PC-3 (cell line): ENCODE measurements around the gene BID. TPM values are rescaled to one million over a fixed set of nuclear protein-coding genes. Genes with fewer than 3 reads are reported as not detected.
A peak's percentile ranks its signal among the peaks of the same experiment; 100 is the strongest.

ENCODE experiments used
- ATAC-seq: fragments of 200-7000 bp; cut with Tn5 transposase; 2 replicates; pipeline ENCODE4 v1.9.1; 2020; ENCODE audit warnings: mild to moderate bottlenecking, moderate library complexity
- BruUV-seq: library from RNA; stranded (reverse); fragments of 400-500 nt; replicated peaks from 2 replicates; lab custom pipeline; 2021; lab: Mats Ljungman, UMichigan
- CTCF ChIA-PET: fragments of 300-600 bp; sonication (Branson Sonifier 250); formaldehyde crosslinking; loops from one replicate; lab custom pipeline; 2022; ENCODE audit warnings: antibody characterized with exemption; lab: Charles Lee
- POLR2A ChIA-PET: fragments of 300-600 bp; sonication (Branson Sonifier 250); formaldehyde crosslinking; loops from one replicate; lab custom pipeline; 2022; ENCODE audit warnings: antibody characterized with exemption; ENCODE audit not compliant: unreplicated experiment; lab: Charles Lee
- DNase-seq: peaks from one replicate; pipeline ENCODE4 v3.0.0-alpha.2; 2015
- H2AFZ ChIP-seq: fragments of 300-600 bp; sonication (generic); 2 replicates; pipeline ENCODE4 v1.6.0; 2016; ENCODE audit warnings: antibody characterized with exemption, low read length
- H3F3A ChIP-seq: fragments of 300-600 bp; sonication (generic); one replicate; pipeline ENCODE4 v1.6.0; 2017; ENCODE audit warnings: antibody characterized with exemption, low read length, control low read depth, mild to moderate bottlenecking; ENCODE audit not compliant: unreplicated experiment
- H3K27ac ChIP-seq: fragments of 300-600 bp; sonication (generic); 2 replicates; pipeline ENCODE4 v1.5.1; 2016; ENCODE audit warnings: mild to moderate bottlenecking, low read length
- H3K27me3 ChIP-seq: fragments of 300-600 bp; sonication (generic); 2 replicates; pipeline ENCODE4 v1.6.1; 2016; ENCODE audit warnings: low read length, mixed read lengths
- H3K36me3 ChIP-seq: fragments of 300-600 bp; sonication (generic); 2 replicates; pipeline ENCODE4 v1.6.1; 2016; ENCODE audit warnings: low read depth, mixed run types, low read length, mixed read lengths
- H3K4me1 ChIP-seq: fragments of 300-600 bp; sonication (generic); 2 replicates; pipeline ENCODE4 v1.5.1; 2016; ENCODE audit warnings: low read length; ENCODE audit not compliant: insufficient read depth
- H3K4me2 ChIP-seq: fragments of 300-600 bp; sonication (generic); 2 replicates; pipeline ENCODE4 v1.6.0; 2016; ENCODE audit warnings: low read length
- H3K4me3 ChIP-seq: fragments of 300-600 bp; sonication (generic); 2 replicates; pipeline ENCODE4 v1.5.1; 2016; ENCODE audit warnings: mild to moderate bottlenecking, low read length, mixed read lengths
- H3K79me2 ChIP-seq: fragments of 300-600 bp; sonication (generic); 2 replicates; pipeline ENCODE4 v1.6.1; 2017; ENCODE audit warnings: low read length, mixed read lengths
- H3K9ac ChIP-seq: fragments of 300-600 bp; sonication (generic); 2 replicates; pipeline ENCODE4 v1.6.0; 2016; ENCODE audit warnings: mild to moderate bottlenecking, low read length
- H3K9me2 ChIP-seq: fragments of 300-600 bp; sonication (generic); replicated peaks from 2 replicates; pipeline ENCODE4 v1.6.1; 2016; ENCODE audit warnings: mixed run types, low read length, mixed read lengths
- H3K9me3 ChIP-seq: fragments of 300-600 bp; sonication (generic); 2 replicates; pipeline ENCODE4 v1.6.1; 2016; ENCODE audit warnings: low read length, mixed read lengths
- H4K20me1 ChIP-seq: fragments of 300-600 bp; sonication (generic); 2 replicates; pipeline ENCODE4 v1.6.1; 2016; ENCODE audit warnings: low read length, mixed read lengths
- CTCF ChIP-seq: fragments of 300-600 bp; sonication (generic); conservative IDR thresholded peaks from 2 replicates; pipeline ENCODE4 v1.5.1; 2017; ENCODE audit warnings: antibody characterized with exemption, low read depth, mild to moderate bottlenecking, low read length
- EZH2 ChIP-seq: fragments of 300-600 bp; sonication (generic); IDR thresholded peaks from one replicate; pipeline ENCODE4 v1.6.1; 2017; ENCODE audit warnings: antibody characterized with exemption, mild to moderate bottlenecking, low read length; ENCODE audit not compliant: unreplicated experiment
- EZH2phosphoT487 ChIP-seq: fragments of 300-600 bp; sonication (generic); IDR thresholded peaks from 2 replicates; pipeline ENCODE4 v1.6.1; 2018; ENCODE audit warnings: mild to moderate bottlenecking, antibody characterized with exemption, low read length, borderline replicate concordance
- intact Hi-C: fragments of 100-400 bp; cut with micrococcal nuclease; formaldehyde crosslinking; loops from 2 replicates; pipeline ENCODE4 v1.9.0; 2023
- total RNA-seq: library from RNA; depleted of rRNA; stranded (reverse); fragments of >200 nt; gene quantifications from 2 replicates; pipeline ENCODE4 v1.2.3, GENCODE V29; 2014

The BID gene
- total RNA-seq, 1 experiment from 2014 or later: 123 TPM

- Histone ChIP-seq H4K20me1 (no peaks in the 10 kb centered on the region), H3F3A (no peaks in the 10 kb centered on the region), H3K27ac (no peak overlapping the region), H3K27me3 (no peaks in the 10 kb centered on the region), H3K9me3 (no peaks in the 10 kb centered on the region), H3K79me2 (no peaks in the 10 kb centered on the region), H3K4me1 (no peaks in the 10 kb centered on the region), H3K4me3 (no peak overlapping the region), H3K9ac (no peak overlapping the region), H3K36me3 (no peaks in the 10 kb centered on the region), H3K4me2 (no peak overlapping the region), H2AFZ (no peak overlapping the region), H3K9me2 (no peaks in the 10 kb centered on the region)
- ATAC-seq: no peak
- DNase-seq: no peak
- POLR2A ChIA-PET: no interaction called here
- no TSS peak for BruUV-seq
- no peak for TF ChIP-seq EZH2
- TF ChIP-seq EZH2phosphoT487: no peak
- TF ChIP-seq CTCF: no peak
- intact Hi-C loops: no loop called here
- CTCF ChIA-PET: no interaction called here
Measured at GRCh38 chr22:17744430-17744829, 29.8 kb downstream of the BID start.

GRCh38 chr22:17743661-17744411 lies 30.4 kb downstream of the BID start:
- DNase-seq (no peak), ATAC-seq (no peak)
- Histone ChIP-seq H3K9me3 (no peaks in the 10 kb centered on the region), H3K27ac (no peak overlapping the region), H2AFZ (no peak overlapping the region), H3K4me2 (no peak overlapping the region), H3K9ac (no peak overlapping the region), H3K9me2 (no peaks in the 10 kb centered on the region), H4K20me1 (no peaks in the 10 kb centered on the region), H3F3A (no peaks in the 10 kb centered on the region), H3K4me1 (no peaks in the 10 kb centered on the region), H3K27me3 (no peaks in the 10 kb centered on the region), H3K4me3 (no peak overlapping the region), H3K79me2 (no peaks in the 10 kb centered on the region), H3K36me3 (no peaks in the 10 kb centered on the region)
- ChIA-PET POLR2A (no interaction called here), CTCF (interaction anchor here (0.5 to 1.4 kb wide), 2 partner anchors 105 to 185 kb away, joined by 3 to 4 read pairs; no protein-coding TSS in a partner anchor)
- TF ChIP-seq EZH2 (no peak), CTCF (no peak), EZH2phosphoT487 (no peak)
- intact Hi-C loops: no loop called here
- BruUV-seq: no TSS peak

GRCh38 chr22:17742527-17742902 lies 31.8 kb downstream of the BID start:
- intact Hi-C loops: no loop called here
- Histone ChIP-seq H3K9ac (no peak overlapping the region), H3F3A (no peaks in the 10 kb centered on the region), H3K4me3 (no peak overlapping the region), H3K4me1 (no peaks in the 10 kb centered on the region), H3K4me2 (no peak overlapping the region), H2AFZ (no peak overlapping the region), H3K9me2 (no peaks in the 10 kb centered on the region), H3K36me3 (no peaks in the 10 kb centered on the region), H3K79me2 (no peaks in the 10 kb centered on the region), H3K27ac (no peak overlapping the region), H3K27me3 (no peaks in the 10 kb centered on the region), H4K20me1 (no peaks in the 10 kb centered on the region), H3K9me3 (no peaks in the 10 kb centered on the region)
- no TSS peak for BruUV-seq
- ChIA-PET POLR2A (no interaction called here), CTCF (interaction anchor here (0.6 to 1.4 kb wide), 4 partner anchors 23 to 184 kb away, joined by 3 to 7 read pairs (median 4); no protein-coding TSS in a partner anchor)
- no peak for TF ChIP-seq EZH2phosphoT487
- TF ChIP-seq EZH2: no peak
- TF ChIP-seq CTCF: peak; percentile 70
- ATAC-seq (peak; percentile 93), DNase-seq (peak; percentile 74)
